WTC11 (cell line): ENCODE results near the gene EPHX1. TPM values are rescaled to one million over a fixed set of nuclear protein-coding genes. Genes with fewer than 3 reads are reported as not detected.

Experiments
- ATAC-seq: fragments of 200-7000 bp; cut with Tn5 transposase; 2 replicates; pipeline ENCODE4 v1.10.0; 2021; ENCODE audit warnings: mild to moderate bottlenecking, moderate library complexity
- CTCF ChIA-PET: fragments of 300-600 bp; sonication (Branson Sonifier 250); formaldehyde crosslinking; loops from one replicate; lab custom pipeline; 2021; ENCODE audit warnings: antibody characterized with exemption; lab: Charles Lee
- POLR2A ChIA-PET: fragments of 350-600 bp; sonication (Branson Sonifier 250); formaldehyde crosslinking; loops from one replicate; lab custom pipeline; 2021; ENCODE audit warnings: antibody characterized with exemption; lab: Charles Lee
- DNase-seq: peaks from one replicate; pipeline ENCODE4 v3.0.0; 2021; ENCODE audit warnings: low spot score
- H3K27ac Mint-ChIP-seq: 2 replicates; pipeline ENCODE4 v1.8.0; 2021; ENCODE audit warnings: mixed read lengths
- H3K27me3 Mint-ChIP-seq: 2 replicates; pipeline ENCODE4 v1.8.0; 2021; ENCODE audit warnings: low read depth, mild to moderate bottlenecking, moderate library complexity, mixed read lengths
- H3K36me3 Mint-ChIP-seq: 2 replicates; pipeline ENCODE4 v1.8.0; 2021; ENCODE audit warnings: mixed read lengths
- H3K4me1 Mint-ChIP-seq: 2 replicates; pipeline ENCODE4 v1.8.0; 2022; ENCODE audit warnings: mixed read lengths
- H3K4me3 Mint-ChIP-seq: 2 replicates; pipeline ENCODE4 v1.8.0; 2021; ENCODE audit warnings: mild to moderate bottlenecking, moderate library complexity, mixed read lengths
- H3K9me3 Mint-ChIP-seq: 2 replicates; pipeline ENCODE4 v1.8.0; 2021; ENCODE audit warnings: mixed read lengths
- ELF4 ChIP-seq: sonication (generic); formaldehyde crosslinking; IDR thresholded peaks from 2 replicates; pipeline ENCODE4 v1.8.1; 2022; ENCODE audit warnings: low read depth, mild to moderate bottlenecking, moderate library complexity, missing genetic modification reagents
- FOXK1 ChIP-seq: sonication (generic); formaldehyde crosslinking; IDR thresholded peaks from 2 replicates; pipeline ENCODE4 v1.8.0; 2022; ENCODE audit warnings: mild to moderate bottlenecking, moderate library complexity, missing genetic modification reagents
- GABPB1 ChIP-seq: sonication (generic); formaldehyde crosslinking; IDR thresholded peaks from 2 replicates; pipeline ENCODE4 v1.8.1; 2023; ENCODE audit warnings: mild to moderate bottlenecking, missing genetic modification reagents
- GRHL2 ChIP-seq: fragments of 250-450 bp; sonication (Bioruptor Pico); IDR thresholded peaks from 2 replicates; pipeline ENCODE4 v1.8.0; 2022; ENCODE audit warnings: mild to moderate bottlenecking, moderate library complexity; ENCODE audit not compliant: insufficient replicate concordance, severe bottlenecking
- GTF2I ChIP-seq: fragments of 250-450 bp; sonication (Bioruptor Pico); conservative IDR thresholded peaks from 2 replicates; pipeline ENCODE4 v1.4.0; 2021; ENCODE audit warnings: mild to moderate bottlenecking
- HMGXB4 ChIP-seq: sonication (generic); formaldehyde crosslinking; IDR thresholded peaks from 2 replicates; pipeline ENCODE4 v1.8.1; 2023; ENCODE audit warnings: mild to moderate bottlenecking, moderate library complexity, missing genetic modification reagents
- IRF2 ChIP-seq: sonication (generic); formaldehyde crosslinking; IDR thresholded peaks from 2 replicates; pipeline ENCODE4 v1.8.0; 2022; ENCODE audit warnings: low read depth, missing genetic modification reagents, borderline replicate concordance
- JAZF1 ChIP-seq: fragments of 250-450 bp; sonication (Bioruptor Pico); IDR thresholded peaks from 2 replicates; pipeline ENCODE4 v1.9.0; 2021; ENCODE audit warnings: moderate library complexity, mild to moderate bottlenecking, inconsistent platforms
- MLX ChIP-seq: sonication (generic); formaldehyde crosslinking; IDR thresholded peaks from 2 replicates; pipeline ENCODE4 v1.8.1; 2023; ENCODE audit warnings: mild to moderate bottlenecking, missing genetic modification reagents, moderate library complexity
- MXD4 ChIP-seq: fragments of 250-450 bp; sonication (Bioruptor Pico); IDR thresholded peaks from 2 replicates; pipeline ENCODE4 v1.8.0; 2021; ENCODE audit warnings: mild to moderate bottlenecking, moderate library complexity, borderline replicate concordance
- OVOL2 ChIP-seq: fragments of 250-450 bp; sonication (Bioruptor Pico); IDR thresholded peaks from 2 replicates; pipeline ENCODE4 v1.9.0; 2021; ENCODE audit warnings: mild to moderate bottlenecking, borderline replicate concordance
- RELA ChIP-seq: sonication (generic); formaldehyde crosslinking; IDR thresholded peaks from 2 replicates; pipeline ENCODE4 v1.8.1; 2022; ENCODE audit warnings: missing genetic modification reagents, mild to moderate bottlenecking, borderline replicate concordance
- TP53 ChIP-seq: sonication (generic); formaldehyde crosslinking; IDR thresholded peaks from 2 replicates; pipeline ENCODE4 v1.8.1; 2023; ENCODE audit warnings: mild to moderate bottlenecking, missing genetic modification reagents
- ZBTB21 ChIP-seq: sonication (generic); formaldehyde crosslinking; IDR thresholded peaks from 2 replicates; pipeline ENCODE4 v1.8.1; 2023; ENCODE audit warnings: mild to moderate bottlenecking, missing genetic modification reagents, borderline replicate concordance
- ZMAT4 ChIP-seq: fragments of 250-450 bp; sonication (Bioruptor Pico); IDR thresholded peaks from 2 replicates; pipeline ENCODE4 v1.9.0; 2021; ENCODE audit warnings: mild to moderate bottlenecking
- ZNF121 ChIP-seq: sonication (generic); formaldehyde crosslinking; IDR thresholded peaks from 2 replicates; pipeline ENCODE4 v1.8.0; 2023; ENCODE audit warnings: missing genetic modification reagents
- ZNF512 ChIP-seq: sonication (generic); formaldehyde crosslinking; IDR thresholded peaks from 2 replicates; pipeline ENCODE4 v1.8.1; 2022; ENCODE audit warnings: missing genetic modification reagents, borderline replicate concordance
- total RNA-seq: library from RNA; stranded (reverse); gene quantifications from 3 replicates; pipeline ENCODE4 v1.2.3, GENCODE V29; 2021
- TF ChIP-seq, protein P1 (sequence below): sonication (generic); formaldehyde crosslinking; IDR thresholded peaks from 2 replicates; pipeline ENCODE4 v1.8.1; 2022; ENCODE audit warnings: mild to moderate bottlenecking, moderate library complexity, missing genetic modification reagents
- TF ChIP-seq, protein P2 (sequence below): sonication (generic); formaldehyde crosslinking; conservative IDR thresholded peaks from 2 replicates; pipeline ENCODE4 v1.8.1; 2023; ENCODE audit warnings: mild to moderate bottlenecking, low read depth, missing genetic modification reagents, moderate library complexity
- TF ChIP-seq, protein P3 (sequence below): sonication (generic); formaldehyde crosslinking; IDR thresholded peaks from 2 replicates; pipeline ENCODE4 v1.8.1; 2022; ENCODE audit warnings: low read depth, missing genetic modification reagents, borderline replicate concordance

Gene EPHX1
- total RNA-seq, 1 experiment from 2014 or later = 60.9 TPM

DNA sequence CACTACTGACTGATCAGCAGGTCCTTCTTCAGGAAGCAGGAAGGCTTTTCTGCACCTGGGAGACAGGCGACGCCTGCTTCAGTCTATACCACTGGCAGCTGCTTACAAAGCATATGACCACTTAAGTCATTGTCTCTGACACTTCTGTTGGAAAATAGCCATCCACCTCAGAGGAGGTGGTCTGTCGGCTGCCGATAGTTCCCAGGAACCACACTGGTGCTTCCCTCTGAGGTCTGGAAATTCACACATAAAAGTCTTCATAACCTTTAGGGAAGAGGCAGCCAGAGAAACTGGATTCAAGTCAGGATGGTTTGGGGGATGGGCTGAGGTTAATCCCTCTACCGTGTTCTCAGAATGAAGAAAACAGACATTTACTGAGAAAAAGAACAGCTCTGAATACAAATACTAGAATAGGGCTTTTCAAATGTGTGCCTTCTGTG is 47.9 kb upstream of the EPHX1 start:
- Mint-ChIP-seq H3K36me3 (no peaks in the 10 kb centered on the region), H3K9me3 (no peaks in the 10 kb centered on the region), H3K4me3 (no peak overlapping the region), H3K27me3 (no peaks in the 10 kb centered on the region), H3K4me1 (peaks cover 22% of the 10 kb centered on the region), H3K27ac (no peak overlapping the region)
- DNase-seq = no peak
- ChIA-PET CTCF (interaction anchor here (3.2 kb wide), 1 partner anchor 10 kb away, joined by 22 read pairs; no protein-coding TSS in a partner anchor), POLR2A (no interaction called here)
- no peak for TF ChIP-seq MLX (CRISPR knock-in tag)
- TF ChIP-seq, protein P1, sequence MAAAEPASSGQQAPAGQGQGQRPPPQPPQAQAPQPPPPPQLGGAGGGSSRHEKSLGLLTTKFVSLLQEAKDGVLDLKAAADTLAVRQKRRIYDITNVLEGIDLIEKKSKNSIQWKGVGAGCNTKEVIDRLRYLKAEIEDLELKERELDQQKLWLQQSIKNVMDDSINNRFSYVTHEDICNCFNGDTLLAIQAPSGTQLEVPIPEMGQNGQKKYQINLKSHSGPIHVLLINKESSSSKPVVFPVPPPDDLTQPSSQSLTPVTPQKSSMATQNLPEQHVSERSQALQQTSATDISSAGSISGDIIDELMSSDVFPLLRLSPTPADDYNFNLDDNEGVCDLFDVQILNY (CRISPR knock-in tag) = no peak
- ATAC-seq = peak; percentile 43

GRCh38 chr1:225762444-225762843 is 47.5 kb upstream of the EPHX1 start:
- Mint-ChIP-seq H3K4me1 (peaks cover 27% of the 10 kb centered on the region), H3K9me3 (no peaks in the 10 kb centered on the region), H3K4me3 (no peak overlapping the region), H3K36me3 (no peaks in the 10 kb centered on the region), H3K27me3 (no peaks in the 10 kb centered on the region), H3K27ac (peak overlapping the region; percentile 4; the same call in 1 of the 2 replicates)
- TF ChIP-seq FOXK1 (CRISPR knock-in tag) = no peak
- TF ChIP-seq GTF2I (CRISPR knock-in tag) = no peak
- no peak for TF ChIP-seq TP53 (CRISPR knock-in tag)
- TF ChIP-seq, protein P2, sequence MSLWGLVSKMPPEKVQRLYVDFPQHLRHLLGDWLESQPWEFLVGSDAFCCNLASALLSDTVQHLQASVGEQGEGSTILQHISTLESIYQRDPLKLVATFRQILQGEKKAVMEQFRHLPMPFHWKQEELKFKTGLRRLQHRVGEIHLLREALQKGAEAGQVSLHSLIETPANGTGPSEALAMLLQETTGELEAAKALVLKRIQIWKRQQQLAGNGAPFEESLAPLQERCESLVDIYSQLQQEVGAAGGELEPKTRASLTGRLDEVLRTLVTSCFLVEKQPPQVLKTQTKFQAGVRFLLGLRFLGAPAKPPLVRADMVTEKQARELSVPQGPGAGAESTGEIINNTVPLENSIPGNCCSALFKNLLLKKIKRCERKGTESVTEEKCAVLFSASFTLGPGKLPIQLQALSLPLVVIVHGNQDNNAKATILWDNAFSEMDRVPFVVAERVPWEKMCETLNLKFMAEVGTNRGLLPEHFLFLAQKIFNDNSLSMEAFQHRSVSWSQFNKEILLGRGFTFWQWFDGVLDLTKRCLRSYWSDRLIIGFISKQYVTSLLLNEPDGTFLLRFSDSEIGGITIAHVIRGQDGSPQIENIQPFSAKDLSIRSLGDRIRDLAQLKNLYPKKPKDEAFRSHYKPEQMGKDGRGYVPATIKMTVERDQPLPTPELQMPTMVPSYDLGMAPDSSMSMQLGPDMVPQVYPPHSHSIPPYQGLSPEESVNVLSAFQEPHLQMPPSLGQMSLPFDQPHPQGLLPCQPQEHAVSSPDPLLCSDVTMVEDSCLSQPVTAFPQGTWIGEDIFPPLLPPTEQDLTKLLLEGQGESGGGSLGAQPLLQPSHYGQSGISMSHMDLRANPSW (CRISPR knock-in tag) = no peak
- no peak for TF ChIP-seq ZBTB21
- no peak for TF ChIP-seq RELA
- no peak for TF ChIP-seq HMGXB4 (CRISPR knock-in tag)
- TF ChIP-seq OVOL2 (CRISPR knock-in tag) = no peak
- TF ChIP-seq MXD4 (CRISPR knock-in tag) = no peak
- TF ChIP-seq, protein P3, sequence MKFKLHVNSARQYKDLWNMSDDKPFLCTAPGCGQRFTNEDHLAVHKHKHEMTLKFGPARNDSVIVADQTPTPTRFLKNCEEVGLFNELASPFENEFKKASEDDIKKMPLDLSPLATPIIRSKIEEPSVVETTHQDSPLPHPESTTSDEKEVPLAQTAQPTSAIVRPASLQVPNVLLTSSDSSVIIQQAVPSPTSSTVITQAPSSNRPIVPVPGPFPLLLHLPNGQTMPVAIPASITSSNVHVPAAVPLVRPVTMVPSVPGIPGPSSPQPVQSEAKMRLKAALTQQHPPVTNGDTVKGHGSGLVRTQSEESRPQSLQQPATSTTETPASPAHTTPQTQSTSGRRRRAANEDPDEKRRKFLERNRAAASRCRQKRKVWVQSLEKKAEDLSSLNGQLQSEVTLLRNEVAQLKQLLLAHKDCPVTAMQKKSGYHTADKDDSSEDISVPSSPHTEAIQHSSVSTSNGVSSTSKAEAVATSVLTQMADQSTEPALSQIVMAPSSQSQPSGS (CRISPR knock-in tag) = no peak
- no peak for TF ChIP-seq ZNF121 (CRISPR knock-in tag)
- no peak for TF ChIP-seq ZNF512
- no peak for TF ChIP-seq ELF4 (CRISPR knock-in tag)
- no peak for TF ChIP-seq GRHL2 (CRISPR knock-in tag)
- TF ChIP-seq IRF2 (CRISPR knock-in tag) = no peak
- no peak for TF ChIP-seq GABPB1 (CRISPR knock-in tag)
- TF ChIP-seq JAZF1 = no peak
- TF ChIP-seq ZMAT4 (CRISPR knock-in tag) = no peak
- DNase-seq = no peak
- no peak; the same call in 1 of the 2 replicates for ATAC-seq
- CTCF ChIA-PET = interaction anchor here (1.7 to 3.2 kb wide), 2 partner anchors 9 to 84 kb away, joined by 4 to 22 read pairs; no protein-coding TSS in a partner anchor
- POLR2A ChIA-PET = no interaction called here
